Skin epidermis (tissue), 12 donors: ENCODE measurements around the gene GBP1.
A peak's percentile ranks its signal among the peaks of the same experiment; 100 is the strongest.
"Not testable (repeated sequence)": the region's sequence is repeated elsewhere in the genome, so short reads cannot be mapped to it uniquely, and the experiment has no call there.

Experiments
- H3K27ac ChIP-seq, 21 experiments: fragments of 200-600 bp; sonication (generic) in 11 of 21; one replicate each; pipeline ENCODE4 v1.5.0; 2020; ENCODE audit warnings: mild to moderate bottlenecking in 3 of 21, inconsistent platforms in 2 of 21, moderate library complexity in 2 of 21
- H3K4me3 ChIP-seq, 7 experiments: fragments of 200-600 bp; sonication (generic) in 2 of 7; one replicate each; pipeline ENCODE4 v1.5.0; 2020; ENCODE audit warnings: inconsistent platforms in 2 of 7, mild to moderate bottlenecking in 2 of 7, moderate library complexity in 1 of 7

The GBP1 gene

DNA sequence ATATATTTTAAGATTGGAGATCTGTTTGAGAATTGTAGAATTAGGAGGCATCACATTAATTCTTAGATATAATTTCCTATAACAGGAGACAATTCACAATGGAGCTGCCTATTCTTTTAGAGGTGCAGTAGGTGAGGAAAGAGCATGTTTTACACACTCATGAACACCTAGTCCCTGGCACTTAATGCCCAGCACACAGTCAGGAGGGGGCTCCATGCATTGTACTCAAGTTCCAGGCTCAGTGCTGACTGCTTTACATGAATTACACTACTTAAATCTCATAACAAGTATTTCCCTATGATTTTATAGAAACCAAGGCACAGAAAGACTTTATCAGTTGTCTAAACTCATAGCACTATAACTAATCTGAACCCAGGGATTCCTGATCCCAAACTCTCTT, 42.0 kb downstream of the GBP1 start:
- H3K27ac ChIP-seq = peak overlapping the region in 20 of 21 experiments; percentile 66 to 96 (median 80)
- H3K4me3 ChIP-seq = peak overlapping the region in 3 of 7 experiments; percentile 52 to 53 (median 53)

DNA sequence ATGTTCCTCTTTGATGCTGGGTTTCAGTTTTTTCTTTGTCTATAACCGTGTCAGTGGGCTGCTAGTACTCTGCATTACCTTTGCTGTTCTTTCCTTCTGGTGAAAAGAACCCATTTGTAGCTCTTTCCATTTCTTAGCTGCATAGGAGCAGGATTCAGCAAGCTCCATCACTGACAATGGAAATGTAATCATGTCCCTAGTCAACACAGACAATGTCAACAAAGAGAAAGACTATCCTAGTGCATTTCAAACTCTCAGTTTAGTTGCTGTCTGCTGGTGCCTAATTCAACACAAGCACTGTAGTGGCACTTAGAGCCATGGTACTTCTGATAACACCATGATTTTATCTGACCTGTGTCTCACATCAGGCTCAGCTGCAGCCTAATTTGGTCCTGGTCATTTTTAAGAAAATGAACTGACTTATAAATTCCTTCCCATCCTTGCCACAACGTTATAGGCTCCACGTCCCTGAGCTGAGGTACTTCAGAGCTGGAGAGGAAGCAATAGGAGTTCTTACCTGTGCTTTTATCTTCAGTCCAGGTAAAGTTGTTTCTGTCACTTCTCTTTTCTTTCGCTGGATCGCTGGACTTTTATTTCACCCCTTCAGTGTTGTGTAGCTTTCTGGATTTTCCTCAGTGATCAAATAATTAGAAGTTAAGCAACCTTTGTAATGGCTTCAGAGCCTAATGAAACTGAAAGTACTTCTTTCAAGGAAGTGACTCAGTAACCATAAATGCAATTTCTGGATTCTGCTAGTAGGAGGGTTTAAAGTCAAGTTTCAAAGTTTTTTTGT, 42.6 kb downstream of the GBP1 start, which contains the start of gene GBP3:
Gene GBP3, minus strand, starts transcription at position 700 of the 793 bp plus-strand sequence. CDS start 2,145 bp downstream, outside the sequence.
- peak within 1 kb of the TSS; percentile 38 to 53 (median 52) for H3K4me3 ChIP-seq
- H3K27ac ChIP-seq = peak within 1 kb of the TSS in 20 of 21 experiments; percentile 66 to 96 (median 80)

DNA sequence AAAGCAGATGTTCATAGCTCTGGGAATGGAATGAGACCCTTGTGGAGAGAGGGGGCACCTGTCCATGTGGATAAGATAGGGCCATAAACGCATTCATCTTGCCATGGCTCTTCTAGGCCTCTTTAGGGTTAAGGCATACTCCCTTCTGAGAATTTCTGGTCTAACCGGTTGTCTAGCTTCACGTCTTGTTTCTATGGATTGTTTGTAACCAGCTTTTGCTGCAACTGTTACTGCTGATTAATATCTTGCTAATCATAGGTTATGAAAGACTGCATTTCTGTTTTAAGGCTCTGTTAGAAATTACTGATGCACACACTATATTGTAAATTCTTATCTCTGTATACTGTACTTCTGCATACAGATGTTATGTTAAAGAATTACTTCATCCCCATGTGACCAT, 46.7 kb downstream of the GBP1 start:
- not testable (repeated sequence) for H3K4me3 ChIP-seq
- H3K27ac ChIP-seq = peak overlapping the region in 1 of 21 experiments; percentile 28

DNA sequence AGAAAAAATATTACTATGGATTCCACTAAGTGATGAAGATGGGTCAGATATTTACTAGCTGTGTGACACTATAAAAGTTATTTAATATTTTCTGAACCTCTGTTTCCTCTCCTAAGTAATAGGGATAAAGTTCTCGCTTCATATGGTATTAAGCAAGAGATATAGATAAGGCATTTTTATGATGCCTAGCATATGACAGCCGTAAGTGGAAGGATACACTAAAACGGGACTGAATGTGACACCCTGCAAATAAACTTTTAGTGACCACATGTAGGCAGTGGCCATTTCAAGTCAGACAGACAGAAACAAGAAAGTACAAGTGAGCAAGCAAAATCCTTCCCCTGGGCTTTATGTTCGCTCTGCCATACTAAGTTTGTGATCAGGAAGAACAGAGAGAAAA, 56.5 kb downstream of the GBP1 start:
- no peak overlapping the region for H3K27ac ChIP-seq
- no peak overlapping the region for H3K4me3 ChIP-seq

DNA sequence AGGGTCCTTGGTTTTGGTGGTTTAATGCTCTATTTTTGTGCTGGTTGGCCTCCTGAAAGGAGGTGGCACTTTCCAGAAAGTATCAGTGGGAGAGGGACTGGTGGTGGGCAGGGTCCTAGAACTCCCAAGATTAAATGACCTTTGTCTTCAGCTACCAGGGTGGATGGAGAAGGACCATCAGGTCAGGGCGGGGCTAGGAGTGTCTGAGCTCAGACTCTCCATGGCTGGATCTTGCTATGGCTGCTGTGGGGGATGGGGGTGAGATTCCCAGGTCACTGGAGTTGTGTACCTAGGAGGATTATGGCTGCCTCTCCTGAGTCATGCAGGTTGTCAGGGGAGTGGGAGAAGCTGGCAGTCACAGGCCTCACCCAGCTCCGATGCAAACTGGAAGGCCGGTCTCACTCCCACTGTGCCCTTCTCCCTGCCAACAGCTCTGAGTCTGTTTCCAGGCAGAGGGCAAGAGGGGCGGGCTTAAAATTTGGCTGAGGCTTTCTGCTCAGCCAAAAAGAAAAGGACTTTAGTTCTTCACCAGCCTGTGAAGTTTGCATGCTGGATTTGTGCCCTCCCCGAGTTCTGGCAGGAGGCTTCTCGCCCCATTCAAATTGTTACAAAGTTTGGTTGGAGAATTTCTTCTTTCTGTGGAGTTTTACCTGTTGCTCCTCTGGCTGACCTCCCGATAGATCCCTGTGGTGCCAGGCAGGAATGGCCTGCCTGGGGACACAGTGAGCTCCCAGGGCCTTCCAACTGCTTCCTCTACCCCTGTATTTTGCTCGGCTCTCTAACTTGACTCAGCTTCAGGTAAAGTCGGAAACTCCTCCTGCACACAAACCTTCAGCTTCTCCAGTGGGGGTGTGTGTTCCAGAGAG, 59.5 kb downstream of the GBP1 start:
- Histone ChIP-seq H3K27ac (peak overlapping the region in 3 of 21 experiments; percentile 5 to 60 (median 47)), H3K4me3 (no peak overlapping the region)
